Ishikawa (cell line): ENCODE results near the gene CRACR2B.

Source experiments
- CEBPB ChIP-seq: IDR thresholded peaks from 2 replicates; pipeline ENCODE4 v1.6.1; 2012
- EGR1 ChIP-seq: IDR thresholded peaks from 2 replicates; pipeline ENCODE4 v1.6.1; 2012
- EP300 ChIP-seq: IDR thresholded peaks from 2 replicates; pipeline ENCODE4 v1.6.1; 2012; ENCODE audit warnings: borderline replicate concordance
- FOXM1 ChIP-seq: IDR thresholded peaks from 2 replicates; pipeline ENCODE4 v1.6.1; 2012; ENCODE audit warnings: low read depth, borderline replicate concordance
- NFIC ChIP-seq: IDR thresholded peaks from 2 replicates; pipeline ENCODE4 v1.6.1; 2012
- RAD21 ChIP-seq: IDR thresholded peaks from 2 replicates; pipeline ENCODE4 v1.6.1; 2012; ENCODE audit warnings: low read depth
- REST ChIP-seq: IDR thresholded peaks from 2 replicates; pipeline ENCODE4 v1.6.1; 2012; ENCODE audit warnings: low read depth, mild to moderate bottlenecking
- TAF1 ChIP-seq: IDR thresholded peaks from 2 replicates; pipeline ENCODE4 v1.6.1; 2012; ENCODE audit warnings: low read depth, mild to moderate bottlenecking
- TCF12 ChIP-seq: IDR thresholded peaks from 2 replicates; pipeline ENCODE4 v1.6.1; 2012; ENCODE audit warnings: low read depth
- TEAD4 ChIP-seq: IDR thresholded peaks from 2 replicates; pipeline ENCODE4 v1.6.1; 2012
- TF ChIP-seq, protein P1 (sequence below): IDR thresholded peaks from 2 replicates; pipeline ENCODE4 v1.6.1; 2012

- TF ChIP-seq NFIC = no peak
- TF ChIP-seq TCF12 = no peak
- TF ChIP-seq REST = no peak
- TF ChIP-seq RAD21 = no peak
- TF ChIP-seq TEAD4 = no peak
- TF ChIP-seq CEBPB = no peak
- no peak for TF ChIP-seq EGR1
- TF ChIP-seq, protein P1, sequence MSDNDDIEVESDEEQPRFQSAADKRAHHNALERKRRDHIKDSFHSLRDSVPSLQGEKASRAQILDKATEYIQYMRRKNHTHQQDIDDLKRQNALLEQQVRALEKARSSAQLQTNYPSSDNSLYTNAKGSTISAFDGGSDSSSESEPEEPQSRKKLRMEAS = no peak
- no peak for TF ChIP-seq FOXM1
- no peak for TF ChIP-seq EP300
- TF ChIP-seq TAF1 = no peak
Measured at GRCh38 chr11:880447-880846, 52.7 kb downstream of the CRACR2B start.
